H1 (cell line): ENCODE measurements around the gene CERCAM. TPM values are rescaled to one million over a fixed set of nuclear protein-coding genes. Genes with fewer than 3 reads are reported as not detected.

Experiments used
- CTCF ChIA-PET: fragments of 300-600 bp; sonication (Branson Sonifier 250); formaldehyde crosslinking; loops from one replicate; lab custom pipeline; 2021; ENCODE audit not compliant: partially characterized antibody; lab: Charles Lee
- POLR2A ChIA-PET: fragments of 300-600 bp; sonication (Branson Sonifier 250); formaldehyde crosslinking; loops from one replicate; lab custom pipeline; 2021; ENCODE audit warnings: inconsistent platforms; ENCODE audit not compliant: partially characterized antibody; lab: Charles Lee
- DNase-seq, 2 experiments: peaks; one replicate each; pipeline versions ENCODE4 v3.0.0 to v3.0.0-alpha.2; 2010 to 2022; ENCODE audit warnings: low spot score in 2 of 2, low read depth in 1 of 2, mixed read lengths in 1 of 2
- FAIRE-seq: peaks from 2 replicates; lab custom pipeline; 2011; peaks lifted over from hg19 to GRCh38; lab: Jason Lieb, UNC
- H2AFZ ChIP-seq: 2 replicates; pipeline ENCODE4 v1.8.1; 2012; ENCODE audit warnings: low read length, inconsistent platforms
- H2AK5ac ChIP-seq: 2 replicates; pipeline ENCODE4 v1.6.1; 2013; ENCODE audit warnings: low read depth, low read length
- H2BK120ac ChIP-seq: replicated peaks from 2 replicates; pipeline ENCODE3; 2013; ENCODE audit warnings: low read depth, low read length, inconsistent platforms
- H2BK12ac ChIP-seq: 2 replicates; pipeline ENCODE4 v1.6.1; 2013; ENCODE audit warnings: low read depth, low read length
- H2BK15ac ChIP-seq: 2 replicates; pipeline ENCODE4 v1.6.1; 2013; ENCODE audit warnings: low read length
- H2BK20ac ChIP-seq: 2 replicates; pipeline ENCODE4 v1.6.1; 2013; ENCODE audit warnings: low read length
- H2BK5ac ChIP-seq: 2 replicates; pipeline ENCODE4 v1.6.1; 2013; ENCODE audit warnings: low read depth, low read length
- H3K14ac ChIP-seq: 2 replicates; pipeline ENCODE4 v1.6.1; 2013; ENCODE audit warnings: inconsistent platforms; ENCODE audit not compliant: insufficient read length
- H3K18ac ChIP-seq: 2 replicates; pipeline ENCODE4 v1.6.1; 2013; ENCODE audit warnings: low read length; ENCODE audit errors: extremely low read depth
- H3K23ac ChIP-seq: 2 replicates; pipeline ENCODE4 v1.6.1; 2013; ENCODE audit warnings: inconsistent platforms; ENCODE audit not compliant: insufficient read length
- H3K23me2 ChIP-seq: 2 replicates; pipeline ENCODE4 v1.6.1; 2013; ENCODE audit warnings: low read depth, low read length
- H3K27ac ChIP-seq: 2 replicates; pipeline ENCODE4 v1.6.1; 2011; ENCODE audit warnings: low read depth, low read length, inconsistent platforms
- H3K27me3 ChIP-seq, 4 experiments: replicated peaks in 1 of 4; 1 replicate in 1 of 4; 2 replicates in 3 of 4; pipeline versions ENCODE4 v1.6.1 to v1.8.1; 2011 to 2013; ENCODE audit warnings: low read length in 3 of 4, mild to moderate bottlenecking in 3 of 4, inconsistent platforms in 2 of 4, mixed read lengths in 2 of 4, moderate library complexity in 1 of 4; ENCODE audit not compliant: control insufficient read depth in 3 of 4, insufficient read depth in 3 of 4; ENCODE audit errors: extremely low read depth in 1 of 4
- H3K36me3 ChIP-seq, 4 experiments: 2 replicates each; pipeline versions ENCODE4 v1.6.1 to v1.8.1; 2011 to 2013; ENCODE audit warnings: mild to moderate bottlenecking in 4 of 4, low read length in 3 of 4, moderate library complexity in 2 of 4, control low read depth in 1 of 4, inconsistent platforms in 1 of 4; ENCODE audit not compliant: insufficient read depth in 4 of 4, control insufficient read depth in 2 of 4
- H3K4ac ChIP-seq: replicated peaks from 2 replicates; pipeline ENCODE3; 2013; ENCODE audit warnings: low read length, low read depth, mixed read lengths, inconsistent platforms; ENCODE audit not compliant: insufficient read length
- H3K4me1 ChIP-seq, 4 experiments: replicated peaks in 1 of 4; 1 replicate in 1 of 4; 2 replicates in 3 of 4; pipeline versions ENCODE4 v1.6.1 to v1.8.1; 2011 to 2013; ENCODE audit warnings: low read length in 3 of 4, inconsistent platforms in 2 of 4, mixed read lengths in 1 of 4; ENCODE audit not compliant: insufficient read depth in 4 of 4, control insufficient read depth in 3 of 4
- H3K4me2 ChIP-seq, 2 experiments: 2 replicates each; pipeline versions ENCODE4 v1.6.1 to v1.8.1; 2011 to 2013; ENCODE audit warnings: low read depth in 2 of 2, low read length in 2 of 2, control low read depth in 1 of 2, inconsistent platforms in 1 of 2, mild to moderate bottlenecking in 1 of 2; ENCODE audit not compliant: insufficient read depth in 1 of 2
- H3K4me3 ChIP-seq, 4 experiments: fragments of 200-600, 300-600 bp in 1 of 4; sonication (generic), shearing (Covaris generic), sonication (Bioruptor Twin) in 1 of 4; 2 replicates each; pipeline versions ENCODE4 v1.5.1 to v1.8.1; 2011 to 2016; ENCODE audit warnings: low read length in 4 of 4, low read depth in 3 of 4, control low read depth in 2 of 4, inconsistent platforms in 2 of 4, mild to moderate bottlenecking in 2 of 4, mixed read lengths in 1 of 4, moderate library complexity in 1 of 4; ENCODE audit not compliant: insufficient read depth in 2 of 4; ENCODE audit errors: extremely low read depth in 1 of 4
- H3K56ac ChIP-seq: replicated peaks from 2 replicates; pipeline ENCODE3; 2013; ENCODE audit warnings: low read depth, mild to moderate bottlenecking, mixed read lengths, low read length, inconsistent platforms; ENCODE audit not compliant: insufficient read length
- H3K79me1 ChIP-seq: 2 replicates; pipeline ENCODE4 v1.6.1; 2013; ENCODE audit warnings: low read depth, low read length, control low read depth
- H3K79me2 ChIP-seq, 2 experiments: 2 replicates each; pipeline versions ENCODE4 v1.6.1 to v1.8.1; 2012 to 2013; ENCODE audit warnings: low read length in 2 of 2, mild to moderate bottlenecking in 2 of 2, inconsistent platforms in 1 of 2; ENCODE audit not compliant: insufficient read depth in 2 of 2, control insufficient read depth in 1 of 2
- H3K9ac ChIP-seq, 4 experiments: replicated peaks in 1 of 4; 1 replicate in 1 of 4; 2 replicates in 3 of 4; pipeline versions ENCODE4 v1.6.1 to v1.8.1; 2011 to 2013; ENCODE audit warnings: low read depth in 3 of 4, low read length in 3 of 4, control low read depth in 2 of 4, mild to moderate bottlenecking in 2 of 4, moderate library complexity in 2 of 4, inconsistent platforms in 1 of 4; ENCODE audit errors: extremely low read depth in 1 of 4
- H3K9me3 ChIP-seq, 2 experiments: 2 replicates each; pipeline versions ENCODE4 v1.6.1 to v1.8.1; 2012 to 2013; ENCODE audit warnings: mild to moderate bottlenecking in 2 of 2, moderate library complexity in 2 of 2, control low read depth in 1 of 2, inconsistent platforms in 1 of 2, low read depth in 1 of 2, low read length in 1 of 2, mixed read lengths in 1 of 2; ENCODE audit not compliant: insufficient read depth in 2 of 2
- H4K20me1 ChIP-seq, 2 experiments: replicated peaks in 1 of 2; 2 replicates each; pipeline versions ENCODE3 to v1.8.1; 2011 to 2013; ENCODE audit warnings: inconsistent platforms in 2 of 2, low read length in 2 of 2, mild to moderate bottlenecking in 1 of 2; ENCODE audit not compliant: insufficient read depth in 2 of 2, control insufficient read depth in 1 of 2
- H4K5ac ChIP-seq: 2 replicates; pipeline ENCODE4 v1.6.1; 2013; ENCODE audit warnings: low read length, low read depth, mixed read lengths, inconsistent platforms; ENCODE audit not compliant: insufficient read length
- H4K8ac ChIP-seq: 2 replicates; pipeline ENCODE4 v1.8.0; 2013; ENCODE audit warnings: mild to moderate bottlenecking, moderate library complexity, low read length, inconsistent platforms; ENCODE audit not compliant: insufficient read depth; ENCODE audit errors: extremely low read depth
- H4K91ac ChIP-seq: replicated peaks from 2 replicates; pipeline ENCODE3; 2013; ENCODE audit warnings: low read length, mixed read lengths, inconsistent platforms; ENCODE audit not compliant: insufficient read length
- ASH2L ChIP-seq: fragments of 200-600, 300-600 bp; sonication (generic); IDR thresholded peaks from one replicate; pipeline ENCODE4 v1.7.1; 2017; ENCODE audit warnings: low read length
- ATF2 ChIP-seq: IDR thresholded peaks from 2 replicates; pipeline ENCODE4 v1.6.1; 2012; ENCODE audit warnings: low read length, inconsistent platforms
- ATF3 ChIP-seq: IDR thresholded peaks from 2 replicates; pipeline ENCODE4 v1.6.1; 2011; ENCODE audit warnings: low read depth, mild to moderate bottlenecking, low read length; ENCODE audit not compliant: insufficient read depth
- CBX5 ChIP-seq: fragments of 300-800, 300-1000 bp; sonication (generic); IDR thresholded peaks from 2 replicates; pipeline ENCODE4 v1.7.1; 2016; ENCODE audit warnings: antibody characterized with exemption, low read length, low read depth
- EGR1 ChIP-seq: IDR thresholded peaks from 2 replicates; pipeline ENCODE4 v1.6.1; 2011; ENCODE audit warnings: low read depth, low read length, borderline replicate concordance
- GABPA ChIP-seq: IDR thresholded peaks from 2 replicates; pipeline ENCODE4 v1.6.1; 2011; ENCODE audit warnings: mild to moderate bottlenecking, low read length, moderate library complexity, borderline replicate concordance; ENCODE audit not compliant: insufficient read depth
- HDAC6 ChIP-seq: IDR thresholded peaks from one replicate; pipeline ENCODE4 v1.7.1; 2012; ENCODE audit warnings: low read depth, mild to moderate bottlenecking, inconsistent platforms, low read length, moderate library complexity
- RBBP5 ChIP-seq: IDR thresholded peaks from 2 replicates; pipeline ENCODE4 v1.7.1; 2012; ENCODE audit warnings: low read depth, mild to moderate bottlenecking, inconsistent platforms, low read length, moderate library complexity, borderline replicate concordance
- SAP30 ChIP-seq: fragments of 300-600 bp; sonication (generic); IDR thresholded peaks from 2 replicates; pipeline ENCODE4 v1.7.1; 2012; ENCODE audit warnings: low read length, moderate library complexity, mild to moderate bottlenecking, inconsistent platforms; ENCODE audit not compliant: insufficient read depth, insufficient replicate concordance
- SIRT6 ChIP-seq: IDR thresholded peaks from one replicate; pipeline ENCODE4 v1.7.1; 2012; ENCODE audit warnings: low read length, inconsistent platforms
- WGBS, 2 experiments: shearing (Covaris generic) in 1 of 2; methylation state at CpG; one replicate each; pipeline versions ENCODE4 v1.1.6 to v1.1.7; 2013 to 2015; ENCODE audit warnings: low lambda C conversion rate in 2 of 2, mixed read lengths in 2 of 2, inconsistent platforms in 1 of 2, low coverage in 1 of 2, missing lambda C conversion rate in 1 of 2; ENCODE audit not compliant: insufficient replicate concordance in 2 of 2, insufficient coverage in 1 of 2, insufficient read length in 1 of 2; ENCODE audit errors: extremely low coverage in 1 of 2, missing lambda C conversion rate in 1 of 2; 5-methylcytosine and 5-hydroxymethylcytosine counted together
- polyA plus RNA-seq, 7 experiments: library from polyadenylated mRNA; depleted of rRNA in 3 of 7; stranded (reverse) in 5 of 7; unstranded in 2 of 7; fragments of >200 nt in 5 of 7; fragments of 200-250 nt in 2 of 7; gene quantifications; 1 replicate in 5 of 7; 2 replicates in 1 of 7; 4 replicates in 1 of 7; pipeline versions ENCODE4 v1.2.1 to v1.2.3, GENCODE V29; 2011 to 2013; ENCODE audit warnings: missing spikeins in 2 of 7, mixed read lengths in 2 of 7
- total RNA-seq: library from RNA; stranded (reverse); fragmentation: NEBNext Ultra II Directional; extraction: Animal tissue kit (Norgen Biotek cat#: 25700); gene quantifications from 2 replicates; pipeline ENCODE4 v1.2.1, GENCODE V29; 2021

Gene CERCAM
- total and polyA plus RNA-seq, 2 of the 8 experiments (the other 6 are each of a cell fraction or from before 2014, with no cell fraction given): 3.1 to 5.2 TPM

DNA sequence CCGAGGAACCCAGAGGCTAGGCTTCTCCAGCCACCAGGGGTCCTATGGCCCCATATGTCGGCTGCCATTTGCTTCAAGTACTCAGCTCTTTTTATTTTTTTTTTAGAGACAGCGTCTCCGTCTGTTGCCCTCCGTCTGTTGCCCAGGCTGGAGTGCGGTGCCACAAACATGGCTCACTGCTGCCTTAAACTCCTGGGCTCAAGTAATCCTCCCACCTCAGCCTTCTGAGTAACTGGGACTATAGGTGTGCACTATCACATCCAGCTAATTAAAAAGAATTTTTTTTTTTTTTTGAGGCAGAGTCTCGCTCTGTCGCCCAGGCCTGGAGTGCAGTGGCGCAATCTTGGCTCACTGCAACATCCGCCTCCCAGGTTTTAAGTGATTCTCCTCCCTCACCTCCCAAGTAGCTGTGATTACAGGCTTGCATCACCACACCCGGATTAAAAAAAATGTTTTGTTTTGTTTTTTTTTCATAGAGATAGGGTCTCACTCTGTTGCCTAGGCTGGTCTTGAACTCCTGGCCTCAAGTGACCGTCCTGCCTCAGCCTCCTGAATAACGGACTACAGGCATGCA is 8.9 kb downstream of the CERCAM start:
- Histone ChIP-seq H3K27me3 (no peaks in the 10 kb centered on the region), H3K4me3 (no peak overlapping the region), H3K23me2 (no peaks in the 10 kb centered on the region), H3K18ac (no peak overlapping the region), H3K9ac (no peak overlapping the region), H2BK20ac (no peak overlapping the region), H4K20me1 (no peaks in the 10 kb centered on the region), H3K79me1 (no peaks in the 10 kb centered on the region), H2BK12ac (no peak overlapping the region), H2AK5ac (no peak overlapping the region), H4K8ac (no peak overlapping the region), H2BK15ac (no peak overlapping the region), H3K9me3 (no peaks in the 10 kb centered on the region), H3K4me2 (no peak overlapping the region), H4K5ac (no peak overlapping the region), H2AFZ (no peak overlapping the region), H3K27ac (no peak overlapping the region), H3K56ac (no peak overlapping the region), H4K91ac (no peak overlapping the region), H2BK5ac (no peak overlapping the region), H3K36me3 (no peaks in the 10 kb centered on the region), H3K23ac (no peak overlapping the region), H3K4ac (no peak overlapping the region), H2BK120ac (no peak overlapping the region), H3K14ac (no peak overlapping the region), H3K79me2 (no peaks in the 10 kb centered on the region), H3K4me1 (peaks cover 0 to 6% (median 0%) of the 10 kb centered on the region in 4 experiments; a peak in 2 of 7 replicates)
- DNase-seq (no peak), FAIRE-seq (no peak)
- CTCF ChIA-PET: interaction anchor here (0.6 to 1.6 kb wide), 15 partner anchors 9 to 135 kb away, joined by 3 to 7 read pairs (median 3); no protein-coding TSS in a partner anchor
- 91% methylated on average over 13 of the region's 13 CpGs; no CpG with 5 or more reads in 1 of the 2 experiments for WGBS, 2 experiments
- POLR2A ChIA-PET: interaction anchor here (0.6 to 0.8 kb wide), 2 partner anchors 65 to 857 kb away, joined by 3 to 4 read pairs; no protein-coding TSS in a partner anchor
- no peak for TF ChIP-seq ATF2
- TF ChIP-seq GABPA: no peak
- TF ChIP-seq ASH2L: no peak
- no peak for TF ChIP-seq CBX5
- TF ChIP-seq RBBP5: no peak
- TF ChIP-seq HDAC6: no peak
- TF ChIP-seq SAP30: no peak
- TF ChIP-seq ATF3: no peak
- no peak for TF ChIP-seq EGR1
- no peak for TF ChIP-seq SIRT6
